ENCODE results near the gene REV3L. TPM values are rescaled to one million over a fixed set of nuclear protein-coding genes. Genes with fewer than 3 reads are reported as not detected.

Gene REV3L
- total and polyA plus RNA-seq, 9 of the 15 experiments (the other 6 are each of a cell fraction or from before 2014, with no cell fraction given): 5.5 to 24.4 (median 14.4) TPM

DNA sequence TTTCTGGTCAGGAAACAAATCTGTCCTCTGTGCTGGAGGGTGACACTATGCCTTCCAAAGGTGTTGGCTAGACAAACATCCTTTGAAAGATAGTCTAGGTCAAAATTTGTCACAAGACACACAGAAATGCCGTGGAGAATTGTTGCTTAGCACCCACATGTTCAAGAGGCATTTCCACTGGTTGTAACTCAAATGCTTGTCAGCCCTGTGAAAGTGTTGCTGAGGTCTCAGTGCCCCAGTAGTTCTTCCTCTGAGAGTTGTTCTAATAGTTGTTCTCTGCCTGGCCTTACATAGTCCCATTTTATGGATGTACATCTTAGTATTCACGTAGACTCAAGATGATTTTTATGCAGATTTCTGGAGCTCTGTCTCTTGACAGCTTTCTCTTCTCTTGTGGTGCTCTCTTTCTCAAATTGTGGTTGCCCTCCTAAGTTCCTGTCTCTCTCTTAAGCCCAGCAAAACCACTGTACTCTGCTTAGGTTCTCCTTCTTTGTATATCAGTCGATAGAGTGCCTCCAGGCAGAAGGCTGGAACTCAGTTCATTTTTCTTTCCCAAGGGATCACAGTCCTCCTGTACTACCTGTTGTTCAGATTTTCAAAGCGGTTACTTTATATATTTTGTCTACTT is 39.5 kb upstream of the REV3L start (continued):
- TF ChIP-seq ZNF407 (IDR thresholded peaks at IDR 0.05; ENCODE audit: low read depth) (no peak), BRD9 (IDR thresholded peaks at IDR 0.05; ENCODE audit: low read depth, partially characterized antibody) (no peak), NFIC (IDR thresholded peaks at IDR 0.05) (no peak), ZNF316 (IDR thresholded peaks at IDR 0.05) (no peak), SP1 (CRISPR knock-in tag; IDR thresholded peaks at IDR 0.05) (no peak), POLR2AphosphoS2 (IDR thresholded peaks at IDR 0.05; ENCODE audit: low read length) (no peak), ZNF280B (CRISPR knock-in tag; IDR thresholded peaks at IDR 0.05) (no peak), HSF4 (CRISPR knock-in tag; IDR thresholded peaks at IDR 0.05; ENCODE audit: borderline replicate concordance) (no peak), NCOR1 (IDR thresholded peaks at IDR 0.05) (no peak), CTCF (IDR thresholded peaks at IDR 0.05 in 2 of 3, conservative IDR thresholded peaks at IDR 0.05 in 1 of 3; ENCODE audit: insufficient read depth in 2 of 3, low read depth in 1 of 3, low read length in 3 of 3) (no peak), WHSC1 (IDR thresholded peaks at IDR 0.05; ENCODE audit: low read length) (no peak)
